H1 (cell line): ENCODE data around the gene GOLGA7B.

Source experiments
- CREB1 ChIP-seq: IDR thresholded peaks from 2 replicates; pipeline ENCODE4 v1.6.1; 2012; ENCODE audit warnings: inconsistent platforms
- EGR1 ChIP-seq: IDR thresholded peaks from 2 replicates; pipeline ENCODE4 v1.6.1; 2011; ENCODE audit warnings: low read depth, low read length, borderline replicate concordance
- EP300 ChIP-seq, 2 experiments: IDR thresholded peaks; 1 replicate in 1 of 2; 2 replicates in 1 of 2; pipeline ENCODE4 v1.6.1; 2011 to 2012; ENCODE audit warnings: low read depth in 2 of 2, low read length in 2 of 2, mild to moderate bottlenecking in 2 of 2, borderline replicate concordance in 1 of 2, inconsistent platforms in 1 of 2, moderate library complexity in 1 of 2
- EZH2 ChIP-seq: fragments of 200-600 bp; sonication (generic); IDR thresholded peaks from 2 replicates; pipeline ENCODE4 v1.7.1; 2012; ENCODE audit warnings: low read depth, mild to moderate bottlenecking, moderate library complexity, low read length, inconsistent platforms; ENCODE audit not compliant: severe bottlenecking
- FOSL1 ChIP-seq: IDR thresholded peaks from 2 replicates; pipeline ENCODE4 v1.6.1; 2011; ENCODE audit warnings: mild to moderate bottlenecking, low read depth, low read length, moderate library complexity; ENCODE audit not compliant: insufficient read depth
- GTF2F1 ChIP-seq: IDR thresholded peaks from 2 replicates; pipeline ENCODE4 v1.6.1; 2012; ENCODE audit warnings: low read depth, low read length, improper control_type of control experiment, borderline replicate concordance
- MAFK ChIP-seq: IDR thresholded peaks from 2 replicates; pipeline ENCODE4 v1.6.1; 2012; ENCODE audit warnings: low read depth, mild to moderate bottlenecking, improper control_type of control experiment, low read length
- RAD21 ChIP-seq, 2 experiments: IDR thresholded peaks in 1 of 2; conservative IDR thresholded peaks in 1 of 2; 2 replicates each; pipeline ENCODE4 v1.6.1; 2011; ENCODE audit warnings: low read depth in 2 of 2, low read length in 2 of 2, improper control_type of control experiment in 1 of 2, inconsistent platforms in 1 of 2, mild to moderate bottlenecking in 1 of 2, moderate library complexity in 1 of 2
- SIX5 ChIP-seq: IDR thresholded peaks from 2 replicates; pipeline ENCODE4 v1.6.1; 2011; ENCODE audit warnings: mild to moderate bottlenecking, low read depth, low read length
- YY1 ChIP-seq: IDR thresholded peaks from 2 replicates; pipeline ENCODE4 v1.6.1; 2011; ENCODE audit warnings: low read depth, mild to moderate bottlenecking, low read length
- ZNF274 ChIP-seq: IDR thresholded peaks from 2 replicates; pipeline ENCODE4 v1.7.0; 2012; ENCODE audit warnings: low read length, borderline replicate concordance; ENCODE audit errors: extremely low read depth
- TF ChIP-seq, protein P1 (sequence below), 3 experiments: IDR thresholded peaks; 1 replicate in 2 of 3; 2 replicates in 1 of 3; pipeline versions ENCODE4 v1.5.1 to v1.6.1; 2011; ENCODE audit warnings: low read length in 3 of 3, mild to moderate bottlenecking in 3 of 3, inconsistent platforms in 2 of 3, low read depth in 1 of 3, moderate library complexity in 1 of 3; ENCODE audit not compliant: insufficient read depth in 1 of 3; ENCODE audit errors: control extremely low read depth in 1 of 3
- TF ChIP-seq, protein P2 (sequence below): IDR thresholded peaks from 2 replicates; pipeline ENCODE4 v1.6.1; 2012; ENCODE audit warnings: inconsistent platforms

DNA sequence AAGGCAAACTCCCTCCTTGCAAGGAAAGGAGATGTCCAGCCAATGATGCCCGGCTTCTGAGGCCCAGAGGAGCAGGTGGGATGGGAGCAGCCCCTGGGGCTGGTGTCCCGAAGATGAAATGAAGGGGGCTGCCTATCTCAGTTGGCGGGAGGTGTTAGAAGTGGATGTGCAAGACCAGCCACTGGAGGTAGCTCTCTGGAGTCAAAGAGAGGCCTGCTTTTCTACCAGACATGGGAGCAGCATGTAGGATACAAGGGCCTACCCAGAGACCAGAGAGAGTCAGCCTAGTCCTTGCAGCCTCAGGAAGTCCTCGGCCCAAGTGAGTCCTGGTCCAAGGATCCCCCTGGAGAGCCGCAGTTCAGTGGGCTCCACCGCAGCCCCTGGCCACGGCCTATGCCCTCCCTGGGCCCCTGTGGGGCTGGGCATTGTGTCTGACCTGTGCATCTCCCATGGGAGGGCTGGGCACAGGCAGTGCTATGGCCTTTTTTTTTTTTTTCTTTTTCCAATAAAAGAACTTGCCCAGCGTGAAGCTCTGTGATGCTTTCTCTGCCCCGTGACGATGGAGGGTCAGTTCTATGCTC, 17.7 kb downstream of the GOLGA7B start:
- TF ChIP-seq, protein P1, sequence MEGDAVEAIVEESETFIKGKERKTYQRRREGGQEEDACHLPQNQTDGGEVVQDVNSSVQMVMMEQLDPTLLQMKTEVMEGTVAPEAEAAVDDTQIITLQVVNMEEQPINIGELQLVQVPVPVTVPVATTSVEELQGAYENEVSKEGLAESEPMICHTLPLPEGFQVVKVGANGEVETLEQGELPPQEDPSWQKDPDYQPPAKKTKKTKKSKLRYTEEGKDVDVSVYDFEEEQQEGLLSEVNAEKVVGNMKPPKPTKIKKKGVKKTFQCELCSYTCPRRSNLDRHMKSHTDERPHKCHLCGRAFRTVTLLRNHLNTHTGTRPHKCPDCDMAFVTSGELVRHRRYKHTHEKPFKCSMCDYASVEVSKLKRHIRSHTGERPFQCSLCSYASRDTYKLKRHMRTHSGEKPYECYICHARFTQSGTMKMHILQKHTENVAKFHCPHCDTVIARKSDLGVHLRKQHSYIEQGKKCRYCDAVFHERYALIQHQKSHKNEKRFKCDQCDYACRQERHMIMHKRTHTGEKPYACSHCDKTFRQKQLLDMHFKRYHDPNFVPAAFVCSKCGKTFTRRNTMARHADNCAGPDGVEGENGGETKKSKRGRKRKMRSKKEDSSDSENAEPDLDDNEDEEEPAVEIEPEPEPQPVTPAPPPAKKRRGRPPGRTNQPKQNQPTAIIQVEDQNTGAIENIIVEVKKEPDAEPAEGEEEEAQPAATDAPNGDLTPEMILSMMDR (IDR thresholded peaks at IDR 0.05; ENCODE audit: control extremely low read depth in 1 of 3, insufficient read depth in 1 of 3, low read depth in 1 of 3, low read length in 3 of 3) = no peak
- TF ChIP-seq RAD21 (IDR thresholded peaks at IDR 0.05 in 1 of 2, conservative IDR thresholded peaks at IDR 0.05 in 1 of 2; ENCODE audit: low read depth in 2 of 2, low read length in 2 of 2) (no peak), YY1 (no peak), CREB1 (no peak), EP300 (IDR thresholded peaks at IDR 0.05; ENCODE audit: borderline replicate concordance in 1 of 2, low read depth in 2 of 2, low read length in 2 of 2) (no peak), EZH2 (no peak), SIX5 (no peak), GTF2F1 (no peak), MAFK (no peak), FOSL1 (no peak), ZNF274 (no peak), EGR1 (no peak)
- TF ChIP-seq, protein P2, sequence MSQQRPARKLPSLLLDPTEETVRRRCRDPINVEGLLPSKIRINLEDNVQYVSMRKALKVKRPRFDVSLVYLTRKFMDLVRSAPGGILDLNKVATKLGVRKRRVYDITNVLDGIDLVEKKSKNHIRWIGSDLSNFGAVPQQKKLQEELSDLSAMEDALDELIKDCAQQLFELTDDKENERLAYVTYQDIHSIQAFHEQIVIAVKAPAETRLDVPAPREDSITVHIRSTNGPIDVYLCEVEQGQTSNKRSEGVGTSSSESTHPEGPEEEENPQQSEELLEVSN = no peak
